H1 (cell line): ENCODE measurements around the gene ESPNL. TPM values are rescaled to one million over a fixed set of nuclear protein-coding genes. Genes with fewer than 3 reads are reported as not detected.

Source experiments
- EGR1 ChIP-seq: IDR thresholded peaks from 2 replicates; pipeline ENCODE4 v1.6.1; 2011; ENCODE audit warnings: low read depth, low read length, borderline replicate concordance
- POLR2A ChIP-seq, 2 experiments: IDR thresholded peaks; 1 replicate in 1 of 2; 2 replicates in 1 of 2; pipeline ENCODE4 v1.6.1; 2011; ENCODE audit warnings: low read depth in 2 of 2, low read length in 2 of 2, mild to moderate bottlenecking in 2 of 2; ENCODE audit errors: control extremely low read depth in 1 of 2
- POU5F1 ChIP-seq: IDR thresholded peaks from 2 replicates; pipeline ENCODE4 v1.6.1; 2011; ENCODE audit warnings: low read depth, mild to moderate bottlenecking, low read length, moderate library complexity
- RFX5 ChIP-seq: IDR thresholded peaks from 2 replicates; pipeline ENCODE4 v1.6.1; 2011; ENCODE audit warnings: low read depth, low read length, improper control_type of control experiment, borderline replicate concordance
- SRF ChIP-seq: IDR thresholded peaks from 2 replicates; pipeline ENCODE4 v1.6.1; 2011; ENCODE audit warnings: mild to moderate bottlenecking, low read depth, low read length, moderate library complexity
- TAF7 ChIP-seq: optimal IDR thresholded peaks from 2 replicates; pipeline ENCODE3; 2011; ENCODE audit warnings: low read depth, mild to moderate bottlenecking, inconsistent platforms, low read length, moderate library complexity, borderline replicate concordance
- polyA plus RNA-seq, 7 experiments: library from polyadenylated mRNA; depleted of rRNA in 3 of 7; stranded (reverse) in 5 of 7; unstranded in 2 of 7; fragments of >200 nt in 5 of 7; fragments of 200-250 nt in 2 of 7; gene quantifications; 1 replicate in 5 of 7; 2 replicates in 1 of 7; 4 replicates in 1 of 7; pipeline versions ENCODE4 v1.2.1 to v1.2.3, GENCODE V29; 2011 to 2013; ENCODE audit warnings: missing spikeins in 2 of 7, mixed read lengths in 2 of 7
- total RNA-seq: library from RNA; stranded (reverse); fragmentation: NEBNext Ultra II Directional; extraction: Animal tissue kit (Norgen Biotek cat#: 25700); gene quantifications from 2 replicates; pipeline ENCODE4 v1.2.1, GENCODE V29; 2021
- TF ChIP-seq, protein P1 (sequence below): fragments of 300-600 bp; sonication (generic); IDR thresholded peaks from 2 replicates; pipeline ENCODE4 v1.7.1; 2012; ENCODE audit warnings: low read length, moderate library complexity, mild to moderate bottlenecking, inconsistent platforms; ENCODE audit not compliant: insufficient replicate concordance

ESPNL gene
- total and polyA plus RNA-seq, 2 of the 8 experiments (the other 6 are each of a cell fraction or from before 2014, with no cell fraction given) = 0.68 to 1.3 TPM

DNA sequence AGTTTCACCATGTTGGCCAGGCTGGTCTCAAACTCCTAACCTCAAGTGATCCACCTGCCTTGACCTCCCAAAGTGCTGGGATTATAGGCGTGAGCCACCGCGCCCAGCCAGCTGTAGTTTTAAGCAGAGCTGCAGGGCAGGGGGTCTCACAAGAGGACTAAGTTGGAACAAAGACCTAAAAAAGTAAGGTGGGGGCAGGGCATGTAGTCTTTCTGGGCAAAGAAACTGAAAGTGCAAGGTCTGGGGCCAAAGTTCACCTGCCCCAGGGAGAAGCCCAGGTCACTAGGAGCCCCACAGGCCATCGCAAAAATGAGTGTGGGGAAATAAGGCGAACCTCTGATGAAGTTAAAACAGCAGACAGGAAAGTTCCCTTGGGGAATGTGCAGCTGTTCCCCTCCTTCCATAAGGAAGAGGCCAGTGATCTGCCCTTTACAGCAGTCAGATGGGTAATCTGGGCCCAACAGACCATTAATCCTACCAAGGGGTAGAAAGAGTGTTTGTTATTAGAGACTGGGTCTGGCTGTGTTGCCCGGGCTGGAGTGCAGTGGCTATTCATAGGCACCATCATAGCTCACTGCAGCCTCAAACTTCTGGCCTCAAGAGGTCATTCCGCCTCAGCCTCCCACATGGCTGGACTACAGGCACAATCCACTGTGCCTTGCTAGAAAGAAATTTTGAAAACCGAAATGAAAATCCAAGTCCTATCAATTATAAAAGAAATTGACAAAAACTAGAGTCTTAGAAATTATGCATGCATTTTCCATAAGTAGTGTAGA lies 36.5 kb upstream of the ESPNL start (continued):
- TF ChIP-seq, protein P1, sequence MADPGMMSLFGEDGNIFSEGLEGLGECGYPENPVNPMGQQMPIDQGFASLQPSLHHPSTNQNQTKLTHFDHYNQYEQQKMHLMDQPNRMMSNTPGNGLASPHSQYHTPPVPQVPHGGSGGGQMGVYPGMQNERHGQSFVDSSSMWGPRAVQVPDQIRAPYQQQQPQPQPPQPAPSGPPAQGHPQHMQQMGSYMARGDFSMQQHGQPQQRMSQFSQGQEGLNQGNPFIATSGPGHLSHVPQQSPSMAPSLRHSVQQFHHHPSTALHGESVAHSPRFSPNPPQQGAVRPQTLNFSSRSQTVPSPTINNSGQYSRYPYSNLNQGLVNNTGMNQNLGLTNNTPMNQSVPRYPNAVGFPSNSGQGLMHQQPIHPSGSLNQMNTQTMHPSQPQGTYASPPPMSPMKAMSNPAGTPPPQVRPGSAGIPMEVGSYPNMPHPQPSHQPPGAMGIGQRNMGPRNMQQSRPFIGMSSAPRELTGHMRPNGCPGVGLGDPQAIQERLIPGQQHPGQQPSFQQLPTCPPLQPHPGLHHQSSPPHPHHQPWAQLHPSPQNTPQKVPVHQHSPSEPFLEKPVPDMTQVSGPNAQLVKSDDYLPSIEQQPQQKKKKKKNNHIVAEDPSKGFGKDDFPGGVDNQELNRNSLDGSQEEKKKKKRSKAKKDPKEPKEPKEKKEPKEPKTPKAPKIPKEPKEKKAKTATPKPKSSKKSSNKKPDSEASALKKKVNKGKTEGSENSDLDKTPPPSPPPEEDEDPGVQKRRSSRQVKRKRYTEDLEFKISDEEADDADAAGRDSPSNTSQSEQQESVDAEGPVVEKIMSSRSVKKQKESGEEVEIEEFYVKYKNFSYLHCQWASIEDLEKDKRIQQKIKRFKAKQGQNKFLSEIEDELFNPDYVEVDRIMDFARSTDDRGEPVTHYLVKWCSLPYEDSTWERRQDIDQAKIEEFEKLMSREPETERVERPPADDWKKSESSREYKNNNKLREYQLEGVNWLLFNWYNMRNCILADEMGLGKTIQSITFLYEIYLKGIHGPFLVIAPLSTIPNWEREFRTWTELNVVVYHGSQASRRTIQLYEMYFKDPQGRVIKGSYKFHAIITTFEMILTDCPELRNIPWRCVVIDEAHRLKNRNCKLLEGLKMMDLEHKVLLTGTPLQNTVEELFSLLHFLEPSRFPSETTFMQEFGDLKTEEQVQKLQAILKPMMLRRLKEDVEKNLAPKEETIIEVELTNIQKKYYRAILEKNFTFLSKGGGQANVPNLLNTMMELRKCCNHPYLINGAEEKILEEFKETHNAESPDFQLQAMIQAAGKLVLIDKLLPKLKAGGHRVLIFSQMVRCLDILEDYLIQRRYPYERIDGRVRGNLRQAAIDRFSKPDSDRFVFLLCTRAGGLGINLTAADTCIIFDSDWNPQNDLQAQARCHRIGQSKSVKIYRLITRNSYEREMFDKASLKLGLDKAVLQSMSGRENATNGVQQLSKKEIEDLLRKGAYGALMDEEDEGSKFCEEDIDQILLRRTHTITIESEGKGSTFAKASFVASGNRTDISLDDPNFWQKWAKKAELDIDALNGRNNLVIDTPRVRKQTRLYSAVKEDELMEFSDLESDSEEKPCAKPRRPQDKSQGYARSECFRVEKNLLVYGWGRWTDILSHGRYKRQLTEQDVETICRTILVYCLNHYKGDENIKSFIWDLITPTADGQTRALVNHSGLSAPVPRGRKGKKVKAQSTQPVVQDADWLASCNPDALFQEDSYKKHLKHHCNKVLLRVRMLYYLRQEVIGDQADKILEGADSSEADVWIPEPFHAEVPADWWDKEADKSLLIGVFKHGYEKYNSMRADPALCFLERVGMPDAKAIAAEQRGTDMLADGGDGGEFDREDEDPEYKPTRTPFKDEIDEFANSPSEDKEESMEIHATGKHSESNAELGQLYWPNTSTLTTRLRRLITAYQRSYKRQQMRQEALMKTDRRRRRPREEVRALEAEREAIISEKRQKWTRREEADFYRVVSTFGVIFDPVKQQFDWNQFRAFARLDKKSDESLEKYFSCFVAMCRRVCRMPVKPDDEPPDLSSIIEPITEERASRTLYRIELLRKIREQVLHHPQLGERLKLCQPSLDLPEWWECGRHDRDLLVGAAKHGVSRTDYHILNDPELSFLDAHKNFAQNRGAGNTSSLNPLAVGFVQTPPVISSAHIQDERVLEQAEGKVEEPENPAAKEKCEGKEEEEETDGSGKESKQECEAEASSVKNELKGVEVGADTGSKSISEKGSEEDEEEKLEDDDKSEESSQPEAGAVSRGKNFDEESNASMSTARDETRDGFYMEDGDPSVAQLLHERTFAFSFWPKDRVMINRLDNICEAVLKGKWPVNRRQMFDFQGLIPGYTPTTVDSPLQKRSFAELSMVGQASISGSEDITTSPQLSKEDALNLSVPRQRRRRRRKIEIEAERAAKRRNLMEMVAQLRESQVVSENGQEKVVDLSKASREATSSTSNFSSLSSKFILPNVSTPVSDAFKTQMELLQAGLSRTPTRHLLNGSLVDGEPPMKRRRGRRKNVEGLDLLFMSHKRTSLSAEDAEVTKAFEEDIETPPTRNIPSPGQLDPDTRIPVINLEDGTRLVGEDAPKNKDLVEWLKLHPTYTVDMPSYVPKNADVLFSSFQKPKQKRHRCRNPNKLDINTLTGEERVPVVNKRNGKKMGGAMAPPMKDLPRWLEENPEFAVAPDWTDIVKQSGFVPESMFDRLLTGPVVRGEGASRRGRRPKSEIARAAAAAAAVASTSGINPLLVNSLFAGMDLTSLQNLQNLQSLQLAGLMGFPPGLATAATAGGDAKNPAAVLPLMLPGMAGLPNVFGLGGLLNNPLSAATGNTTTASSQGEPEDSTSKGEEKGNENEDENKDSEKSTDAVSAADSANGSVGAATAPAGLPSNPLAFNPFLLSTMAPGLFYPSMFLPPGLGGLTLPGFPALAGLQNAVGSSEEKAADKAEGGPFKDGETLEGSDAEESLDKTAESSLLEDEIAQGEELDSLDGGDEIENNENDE = no peak
- TF ChIP-seq EGR1 (no peak), RFX5 (no peak), TAF7 (no peak), POLR2A (IDR thresholded peaks at IDR 0.05; ENCODE audit: control extremely low read depth in 1 of 2, low read depth in 2 of 2, low read length in 2 of 2) (no peak), POU5F1 (no peak), SRF (no peak)
